Activated CD4-positive, alpha-beta T cell treated with anti-CD3 and anti-CD28 coated beads, Interleukin-2, amount 10 ng/mL, durations not matched to agents 7 days and 5 days (primary cell): ENCODE data around the gene OR2T1. TPM values are rescaled to one million over a fixed set of nuclear protein-coding genes. Genes with fewer than 3 reads are reported as not detected.
"Not testable (repeated sequence)": the region's sequence is repeated elsewhere in the genome, so short reads cannot be mapped to it uniquely, and the experiment has no call there.

Experiments
- CTCF ChIA-PET: fragments of 350-600 bp; sonication (Branson Sonifier 250); formaldehyde crosslinking; loops from one replicate; lab custom pipeline; 2021; ENCODE audit warnings: antibody characterized with exemption; lab: Charles Lee
- POLR2A ChIA-PET: fragments of 350-600 bp; sonication (Branson Sonifier 250); formaldehyde crosslinking; loops from one replicate; lab custom pipeline; 2021; ENCODE audit warnings: antibody characterized with exemption; lab: Charles Lee
- DNase-seq: peaks from one replicate; pipeline ENCODE4 v3.0.0-alpha.2; 2020
- H3K27ac Mint-ChIP-seq: one replicate; pipeline ENCODE4 v1.8.0; 2021; ENCODE audit warnings: mild to moderate bottlenecking, moderate library complexity, mixed read lengths
- H3K27me3 Mint-ChIP-seq: one replicate; pipeline ENCODE4 v1.8.0; 2021; ENCODE audit warnings: mixed read lengths
- H3K36me3 Mint-ChIP-seq: one replicate; pipeline ENCODE4 v1.8.0; 2021; ENCODE audit warnings: low read depth, mixed read lengths
- H3K4me1 Mint-ChIP-seq: one replicate; pipeline ENCODE4 v1.8.0; 2021; ENCODE audit warnings: mixed read lengths
- H3K4me3 Mint-ChIP-seq: one replicate; pipeline ENCODE4 v1.8.0; 2021; ENCODE audit warnings: mild to moderate bottlenecking, moderate library complexity, mixed read lengths
- H3K9me3 Mint-ChIP-seq: one replicate; pipeline ENCODE4 v1.8.0; 2021; ENCODE audit warnings: mixed read lengths
- total RNA-seq, 2 experiments: library from RNA; stranded (reverse); gene quantifications; one replicate each; pipeline ENCODE4 v1.2.3, GENCODE V29; 2021

The OR2T1 gene
- total RNA-seq, 2 experiments from 2014 or later: not detected

DNA sequence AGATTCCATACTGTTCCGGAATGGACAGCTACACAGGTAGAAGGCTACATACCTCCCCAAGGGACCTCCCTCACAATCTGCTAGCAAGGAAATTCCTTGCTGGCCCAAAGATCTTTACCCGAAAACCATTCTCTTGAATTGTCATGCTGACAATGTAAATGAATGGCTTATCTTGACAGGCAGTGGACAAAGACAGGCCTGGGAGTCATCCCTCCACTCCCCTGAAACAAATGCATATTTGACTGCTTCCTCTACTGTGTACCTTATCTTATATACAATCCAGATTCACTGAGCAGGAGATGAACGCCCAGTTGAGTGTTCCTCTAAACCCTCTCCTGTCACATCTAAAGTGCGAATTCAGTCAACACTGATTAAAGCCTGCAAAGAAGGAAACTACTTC, 41.8 kb downstream of the OR2T1 start:
- H3K4me1 Mint-ChIP-seq, H3K36me3 Mint-ChIP-seq, H3K9me3 Mint-ChIP-seq, DNase-seq, H3K27ac Mint-ChIP-seq, H3K27me3 Mint-ChIP-seq, POLR2A ChIA-PET, H3K4me3 Mint-ChIP-seq: not testable (repeated sequence)
- CTCF ChIA-PET: interaction anchor here (0.7 kb wide), 1 partner anchor 40 kb away, joined by 3 read pairs; no protein-coding TSS in a partner anchor

DNA sequence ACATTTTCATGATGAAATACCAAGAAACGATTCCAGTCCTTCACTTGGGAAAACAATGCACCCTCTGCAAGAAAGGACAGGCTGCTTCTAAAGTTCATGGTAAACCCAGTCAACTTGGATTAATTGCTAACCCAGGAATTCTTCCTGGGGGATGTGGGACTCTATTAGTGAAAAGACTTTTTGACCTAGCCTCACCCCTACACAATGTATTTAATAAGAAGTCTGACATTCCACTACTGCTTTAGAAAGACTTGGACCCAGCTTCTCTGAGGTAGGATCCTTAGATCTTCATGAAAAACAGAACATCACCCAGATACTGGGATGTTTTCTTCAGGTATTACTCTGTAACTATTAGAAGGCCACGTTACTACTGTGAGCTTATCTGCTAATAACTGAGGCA, 42.6 kb downstream of the OR2T1 start, which contains the start of gene OR2T2:
Gene OR2T2 (plus strand): TSS at position 239 of the 400 bp plus-strand sequence. CDS start 7,161 bp downstream, outside the sequence.
- H3K4me3 Mint-ChIP-seq, POLR2A ChIA-PET, H3K27ac Mint-ChIP-seq, H3K27me3 Mint-ChIP-seq, H3K36me3 Mint-ChIP-seq, H3K9me3 Mint-ChIP-seq, DNase-seq, CTCF ChIA-PET, H3K4me1 Mint-ChIP-seq: not testable (repeated sequence)

DNA sequence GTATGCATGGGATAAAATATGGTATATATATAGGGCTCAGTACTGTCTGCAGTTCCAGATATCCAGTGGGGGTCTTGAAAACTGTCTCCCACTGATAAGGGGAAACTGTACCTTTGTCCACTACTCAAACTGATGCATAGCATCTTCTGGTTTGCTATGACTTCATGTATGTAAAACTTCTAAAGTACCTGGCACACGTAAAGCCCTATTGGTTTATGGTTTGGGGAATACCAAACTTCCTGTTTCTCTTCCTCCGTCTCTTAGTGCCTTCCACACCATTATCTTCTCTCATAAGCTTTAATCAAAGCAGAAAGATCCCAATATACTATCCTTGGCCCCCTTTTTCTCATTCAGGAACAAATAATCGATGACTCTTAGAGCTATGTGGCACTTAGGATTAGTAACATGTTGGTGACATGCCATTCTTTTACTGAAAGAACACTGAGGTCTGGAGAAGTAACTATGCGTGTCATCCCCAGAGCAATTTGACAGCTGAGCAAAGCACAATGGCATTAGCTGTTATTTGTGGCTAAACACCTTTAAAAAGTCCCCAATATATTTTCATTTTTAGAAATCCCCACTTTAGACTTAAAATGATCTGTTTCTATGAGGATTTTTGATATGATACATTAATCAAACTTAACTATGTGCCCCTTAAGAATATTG, 45.7 kb downstream of the OR2T1 start:
- CTCF ChIA-PET, DNase-seq, H3K4me3 Mint-ChIP-seq, POLR2A ChIA-PET, H3K27ac Mint-ChIP-seq, H3K27me3 Mint-ChIP-seq, H3K4me1 Mint-ChIP-seq, H3K9me3 Mint-ChIP-seq, H3K36me3 Mint-ChIP-seq: not testable (repeated sequence)

DNA sequence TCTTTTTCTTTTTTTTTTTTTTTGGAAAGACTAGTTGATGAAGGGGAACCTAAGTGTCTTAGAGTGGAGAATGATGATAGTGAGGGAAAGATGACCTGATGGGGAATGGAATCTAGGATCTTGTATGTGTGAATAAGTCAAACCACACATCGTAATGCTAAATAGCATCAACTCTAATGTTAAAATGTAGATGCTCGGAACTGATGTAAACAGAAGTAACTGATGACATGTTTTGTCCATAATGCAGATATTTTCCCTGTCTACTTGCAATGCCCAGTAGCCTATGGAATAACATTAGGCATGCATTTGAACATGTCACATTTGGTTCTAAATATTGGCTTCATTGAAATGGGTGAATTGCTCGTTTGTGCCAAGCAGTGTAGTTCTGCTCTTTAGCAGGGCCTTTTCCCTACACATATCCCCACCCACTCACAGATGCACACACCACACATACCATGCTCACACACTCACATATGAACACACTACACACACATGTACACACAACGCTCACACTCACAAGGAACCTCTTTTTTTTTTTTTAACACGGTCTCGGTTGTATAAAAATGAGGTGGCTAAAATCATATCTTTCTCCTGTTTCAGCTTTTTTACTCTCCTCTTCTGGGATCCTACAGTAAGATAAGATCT, 47.1 kb downstream of the OR2T1 start:
- H3K9me3 Mint-ChIP-seq, H3K27me3 Mint-ChIP-seq, CTCF ChIA-PET, H3K4me1 Mint-ChIP-seq, H3K36me3 Mint-ChIP-seq, POLR2A ChIA-PET, H3K27ac Mint-ChIP-seq, H3K4me3 Mint-ChIP-seq, DNase-seq: not testable (repeated sequence)

DNA sequence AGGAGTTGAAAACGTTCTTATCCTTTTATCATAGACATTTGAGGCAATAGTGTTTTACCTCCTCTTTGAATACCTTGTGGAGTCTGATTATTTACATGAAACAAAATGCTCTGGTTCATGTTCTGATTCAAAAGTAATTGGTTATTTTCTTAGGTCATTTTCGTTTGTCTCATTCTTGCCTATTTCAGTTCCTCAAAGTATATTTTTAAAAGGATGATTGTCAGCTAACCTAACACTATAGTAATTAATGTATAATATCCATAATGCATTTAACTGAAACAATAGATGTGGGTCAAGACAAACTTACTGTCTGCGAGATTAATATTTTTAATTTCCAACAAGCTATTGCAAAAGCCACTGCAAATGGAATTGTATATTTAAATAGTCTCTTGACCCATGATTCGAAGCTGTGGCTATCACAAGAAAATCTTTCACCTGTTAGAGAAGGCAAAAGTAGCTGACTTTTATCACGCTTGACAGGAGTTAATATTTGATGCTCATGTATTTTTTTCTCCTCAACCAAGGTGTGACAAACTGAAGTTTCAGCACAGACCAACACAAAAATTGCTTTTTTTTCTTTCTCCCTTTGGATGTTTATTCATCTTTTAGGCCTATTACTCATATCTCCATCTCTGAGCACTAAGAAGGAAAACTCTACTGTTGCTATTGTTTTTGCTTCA, 47.8 kb downstream of the OR2T1 start:
- H3K27me3 Mint-ChIP-seq, H3K4me3 Mint-ChIP-seq, POLR2A ChIA-PET, H3K27ac Mint-ChIP-seq, H3K4me1 Mint-ChIP-seq, DNase-seq, H3K36me3 Mint-ChIP-seq, CTCF ChIA-PET, H3K9me3 Mint-ChIP-seq: not testable (repeated sequence)

DNA sequence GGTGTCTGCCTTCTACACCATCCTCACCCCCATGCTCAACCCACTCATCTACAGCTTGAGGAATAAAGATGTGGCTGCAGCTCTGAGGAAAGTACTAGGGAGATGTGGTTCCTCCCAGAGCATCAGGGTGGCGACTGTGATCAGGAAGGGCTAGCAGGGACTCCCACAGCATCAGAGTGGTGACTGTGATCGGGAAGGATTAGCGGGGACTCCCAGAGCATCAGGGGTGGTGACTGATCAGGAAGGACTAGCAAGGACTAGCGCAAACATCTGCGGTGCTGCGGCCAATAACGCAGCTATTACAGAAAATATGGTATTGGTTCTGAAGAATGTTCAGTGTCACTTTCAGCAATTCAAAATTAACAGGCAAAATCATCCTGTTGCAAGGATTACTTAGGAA, 50.8 kb downstream of the OR2T1 start:
- H3K4me1 Mint-ChIP-seq, DNase-seq, H3K36me3 Mint-ChIP-seq, H3K27me3 Mint-ChIP-seq, POLR2A ChIA-PET, H3K9me3 Mint-ChIP-seq, H3K27ac Mint-ChIP-seq, H3K4me3 Mint-ChIP-seq, CTCF ChIA-PET: not testable (repeated sequence)

DNA sequence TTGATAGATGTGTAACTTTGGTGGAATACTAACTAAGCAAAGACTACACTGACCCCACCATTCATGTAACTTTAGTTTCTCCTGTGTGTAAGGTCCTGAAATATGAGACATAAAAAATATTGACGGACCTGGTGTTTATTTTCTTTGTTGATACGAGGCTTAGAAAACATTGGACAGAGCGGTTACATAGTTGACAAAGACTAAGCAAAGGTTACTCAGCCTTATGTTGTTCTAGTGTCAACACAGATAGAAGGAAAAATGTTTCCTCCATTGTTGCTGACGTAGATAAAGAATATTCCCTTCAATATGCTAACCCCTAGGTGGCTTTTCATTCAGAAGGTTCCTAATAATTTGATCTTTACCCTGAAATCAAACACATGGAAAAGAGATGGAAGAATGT, 52.2 kb downstream of the OR2T1 start:
- H3K9me3 Mint-ChIP-seq, H3K4me3 Mint-ChIP-seq, H3K27me3 Mint-ChIP-seq, H3K27ac Mint-ChIP-seq, POLR2A ChIA-PET, H3K36me3 Mint-ChIP-seq, CTCF ChIA-PET, DNase-seq, H3K4me1 Mint-ChIP-seq: not testable (repeated sequence)

DNA sequence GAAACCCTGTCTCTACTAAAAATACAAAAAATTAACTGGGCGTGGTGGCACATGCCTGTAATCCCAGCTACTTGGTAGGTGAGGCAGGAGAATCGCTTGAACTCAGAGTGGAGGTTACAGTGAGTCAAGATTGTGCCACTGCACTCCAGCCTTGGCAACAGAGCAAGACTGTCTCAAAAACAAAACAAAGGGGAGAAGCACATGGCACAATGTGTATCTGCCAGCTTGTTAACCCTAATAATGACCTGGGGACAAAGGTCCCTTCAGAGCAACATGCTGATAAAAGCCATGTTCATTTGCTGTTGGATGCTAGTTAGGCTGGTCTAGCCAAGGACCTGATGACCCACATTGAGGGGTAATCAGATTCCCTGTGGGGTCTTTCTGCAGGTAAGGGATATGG, 53.8 kb downstream of the OR2T1 start:
- H3K4me3 Mint-ChIP-seq, POLR2A ChIA-PET, H3K27ac Mint-ChIP-seq, H3K36me3 Mint-ChIP-seq, H3K4me1 Mint-ChIP-seq, H3K9me3 Mint-ChIP-seq, CTCF ChIA-PET, H3K27me3 Mint-ChIP-seq, DNase-seq: not testable (repeated sequence)

Other genes starting within 250 kb of the OR2T1 start
- gene OR2M2, start 228.2 kb upstream of the OR2T1 start, total RNA-seq: not detected
- not detected for gene OR2M3, start 205.8 kb upstream of the OR2T1 start, total RNA-seq
- not detected for gene OR2M4, start 171.6 kb upstream of the OR2T1 start, total RNA-seq
- not detected for gene OR2T33, start 125.1 kb upstream of the OR2T1 start, total RNA-seq
- not detected for gene OR2T12, start 99.6 kb upstream of the OR2T1 start, total RNA-seq
- gene OR2M7, start 78.5 kb upstream of the OR2T1 start, total RNA-seq: not detected
- gene OR14C36, start 54.3 kb upstream of the OR2T1 start, total RNA-seq: not detected
- not detected for gene OR2T4, start 41.4 kb upstream of the OR2T1 start, total RNA-seq
- not detected for gene OR2T6, start 27.3 kb upstream of the OR2T1 start, total RNA-seq
- not detected for gene OR2T2, start 42.6 kb downstream of the OR2T1 start, total RNA-seq
- not detected for gene OR2T3, start 70.3 kb downstream of the OR2T1 start, total RNA-seq
- gene OR2T5, start 85.5 kb downstream of the OR2T1 start, total RNA-seq: not detected
- gene OR2G6, start 105.0 kb downstream of the OR2T1 start, total RNA-seq: not detected
- gene OR2T29, start 159.7 kb downstream of the OR2T1 start, total RNA-seq: not detected
- gene OR2T34, start 171.7 kb downstream of the OR2T1 start, total RNA-seq: not detected
- not detected for gene OR2T10, start 194.7 kb downstream of the OR2T1 start, total RNA-seq
- gene OR2T11, start 232.0 kb downstream of the OR2T1 start, total RNA-seq: not detected
- not detected for gene OR2T35, start 242.2 kb downstream of the OR2T1 start, total RNA-seq